Putamen (tissue), 1 donor: ENCODE results near the gene EIF4G1.
"Not testable (repeated sequence)": the region's sequence is repeated elsewhere in the genome, so short reads cannot be mapped to it uniquely, and the experiment has no call there.

Experiments
- DNase-seq: peaks from one replicate; pipeline ENCODE4 v3.0.0-alpha.2; 2016; ENCODE audit warnings: low spot score

EIF4G1 gene

DNA sequence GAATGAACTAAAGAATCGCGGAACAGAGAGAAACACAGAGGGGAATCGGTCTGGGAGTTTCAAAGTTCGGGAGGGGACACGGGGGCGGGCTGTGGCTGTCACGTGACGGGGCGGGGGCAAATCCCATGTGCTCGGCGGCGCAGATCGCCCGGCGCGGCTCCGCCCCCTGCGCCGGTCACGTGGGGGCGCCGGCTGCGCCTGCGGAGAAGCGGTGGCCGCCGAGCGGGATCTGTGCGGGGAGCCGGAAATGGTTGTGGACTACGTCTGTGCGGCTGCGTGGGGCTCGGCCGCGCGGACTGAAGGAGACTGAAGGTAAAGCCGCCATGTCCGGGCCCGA lies at the start of gene EIF4G1:
TSS of gene EIF4G1 (plus strand) at position 244 of the 337 bp plus-strand sequence. CDS start 1,191 bp downstream, outside the sequence.
- peak; percentile 91 for DNase-seq

DNA sequence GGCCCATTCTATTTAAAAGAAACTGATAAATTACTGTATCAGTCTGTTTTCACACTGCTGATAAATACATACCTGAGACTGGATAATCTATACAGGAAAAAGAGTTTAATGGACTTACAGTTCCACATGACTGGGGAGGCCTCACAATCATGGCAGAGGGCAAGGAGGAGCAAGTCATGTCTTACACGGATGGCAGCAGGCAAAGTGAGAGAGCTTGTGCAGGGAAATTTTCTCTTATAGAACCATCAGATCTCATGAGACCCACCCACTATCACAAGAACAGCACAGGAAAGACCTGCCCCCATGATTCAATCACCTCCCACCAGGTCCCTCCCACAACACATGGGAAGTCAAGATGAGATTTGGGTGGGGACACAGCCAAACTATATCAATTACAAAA lies 47.2 kb upstream of the EIF4G1 start:
- DNase-seq, result not testable (repeated sequence)

DNA sequence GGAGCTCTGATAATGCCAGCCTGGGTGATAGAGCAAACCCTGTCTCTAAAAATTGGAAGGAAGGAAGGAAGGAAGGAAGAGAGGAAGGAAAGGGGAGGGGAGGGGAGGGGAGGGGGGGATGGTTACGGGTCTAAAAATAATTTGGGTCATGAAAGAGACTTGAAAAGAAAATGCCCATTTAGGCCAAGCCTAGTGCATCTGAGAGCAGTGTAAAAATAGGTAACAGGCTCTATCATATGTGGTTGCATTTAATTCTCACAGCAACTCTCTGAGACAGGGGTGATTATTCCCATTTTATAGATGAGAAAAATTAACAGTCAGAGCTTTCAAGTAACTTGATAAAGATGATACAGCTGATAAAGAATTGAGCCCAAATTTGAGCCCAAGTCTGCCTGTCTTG lies 42.1 kb upstream of the EIF4G1 start:
- DNase-seq, result no peak

- DNase-seq, result no peak
Measured at GRCh38 chr3:184275381-184275701, 39.1 kb upstream of the EIF4G1 start.

DNA sequence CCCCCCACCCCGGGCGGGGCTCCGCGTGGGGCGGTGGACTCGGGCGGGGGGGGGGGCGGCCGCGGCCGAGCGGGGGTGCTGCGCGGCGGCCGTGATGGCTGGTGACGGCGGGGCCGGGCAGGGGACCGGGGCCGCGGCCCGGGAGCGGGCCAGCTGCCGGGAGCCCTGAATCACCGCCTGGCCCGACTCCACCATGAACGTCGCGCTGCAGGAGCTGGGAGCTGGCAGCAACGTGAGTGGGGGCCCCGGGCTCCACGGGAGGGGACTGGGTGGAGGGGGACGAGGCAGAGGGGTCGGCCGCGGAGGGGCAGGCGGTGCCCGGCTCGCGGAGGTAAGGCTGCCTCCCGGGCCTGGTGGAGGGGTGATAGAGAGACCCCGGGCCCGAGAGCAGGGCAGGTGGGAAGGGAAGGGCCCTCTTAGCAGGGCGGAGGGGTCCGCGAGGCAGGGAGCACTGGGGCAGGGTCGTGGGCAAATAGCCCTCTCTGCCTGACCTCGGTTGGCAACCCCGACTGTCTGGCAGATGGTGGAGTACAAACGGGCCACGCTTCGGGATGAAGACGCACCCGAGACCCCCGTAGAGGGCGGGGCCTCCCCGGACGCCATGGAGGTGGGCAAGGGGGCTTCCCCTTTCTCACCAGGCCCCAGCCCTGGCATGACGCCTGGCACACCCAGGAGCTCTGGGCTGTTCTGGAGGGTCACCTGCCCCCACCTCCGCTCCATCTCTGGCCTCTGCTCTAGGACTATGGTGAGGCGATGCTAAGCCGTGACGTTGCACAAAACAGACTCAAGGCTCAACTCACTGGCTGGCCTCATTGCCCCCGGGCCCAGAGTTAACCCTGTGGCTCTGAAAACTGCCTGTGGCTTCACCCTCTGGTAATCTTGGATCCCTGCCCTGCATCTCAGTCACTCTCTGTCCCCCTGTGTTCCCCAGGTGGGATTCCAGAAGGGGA lies 38.2 kb upstream of the EIF4G1 start, which contains the start of gene ECE2:
TSS of gene ECE2 (plus strand) at position 62 of the 950 bp plus-strand sequence. CDS start at position 194, 132 bp downstream.
- DNase-seq, result no peak

GRCh38 chr3:184277366-184277765 lies 37.0 kb upstream of the EIF4G1 start:
- DNase-seq, result no peak

DNA sequence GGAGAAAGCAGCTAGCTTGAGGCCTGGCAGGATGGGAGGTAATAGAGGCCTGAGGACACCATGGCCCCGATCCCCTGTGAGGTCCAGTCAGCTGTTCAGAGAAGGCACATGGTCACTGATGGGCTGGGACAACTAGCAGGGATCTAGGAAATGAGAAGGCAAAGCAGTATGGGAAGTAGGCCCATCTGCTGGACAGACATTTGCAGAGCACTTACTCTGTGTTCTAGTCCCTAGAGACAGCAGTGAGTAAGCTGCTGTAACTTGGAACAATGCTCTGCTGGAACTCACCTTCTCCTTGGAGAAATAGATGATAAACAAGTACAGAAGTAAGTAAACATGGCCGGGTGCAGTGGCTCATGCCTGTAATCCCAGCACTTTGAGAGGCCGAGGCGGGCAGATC lies 31.5 kb upstream of the EIF4G1 start:
- no peak for DNase-seq

GRCh38 chr3:184283681-184284080 lies 30.7 kb upstream of the EIF4G1 start:
- no peak for DNase-seq

DNA sequence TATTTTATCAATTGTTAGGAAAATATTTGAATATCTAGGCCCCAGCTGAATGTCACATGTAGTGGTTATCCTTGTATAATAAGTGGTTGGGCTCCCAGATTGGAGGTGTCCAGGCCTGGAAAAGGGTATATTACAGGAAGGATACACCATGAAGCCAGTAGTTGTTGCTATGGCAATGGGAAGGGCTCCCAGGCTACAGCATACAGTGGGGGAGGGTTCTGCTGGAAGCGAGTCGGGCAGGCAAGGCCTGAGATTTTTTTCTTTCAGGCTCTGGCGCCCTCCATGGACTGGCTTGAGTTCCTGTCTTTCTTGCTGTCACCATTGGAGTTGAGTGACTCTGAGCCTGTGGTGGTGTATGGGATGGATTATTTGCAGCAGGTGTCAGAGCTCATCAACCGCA lies 29.7 kb upstream of the EIF4G1 start:
- DNase-seq, result peak; percentile 31

DNA sequence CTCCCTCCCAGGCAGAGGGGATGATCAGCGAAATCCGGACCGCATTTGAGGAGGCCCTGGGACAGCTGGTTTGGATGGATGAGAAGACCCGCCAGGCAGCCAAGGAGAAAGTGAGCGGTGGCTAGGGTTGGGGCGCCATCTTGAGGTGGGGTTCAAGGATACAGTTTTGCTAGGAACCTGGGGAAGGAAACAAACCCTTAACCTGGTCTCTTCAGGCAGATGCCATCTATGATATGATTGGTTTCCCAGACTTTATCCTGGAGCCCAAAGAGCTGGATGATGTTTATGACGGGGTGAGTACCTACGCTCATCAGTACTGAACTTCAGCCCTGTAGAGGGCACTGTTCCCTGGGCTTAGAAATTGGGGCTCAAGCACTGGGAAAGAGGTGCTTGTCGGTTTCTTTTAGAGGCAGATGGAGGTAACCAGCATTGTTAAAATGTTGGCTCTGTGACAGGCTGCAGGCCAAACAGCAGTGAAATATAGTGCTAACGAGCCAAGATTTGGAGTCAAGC lies 24.9 kb upstream of the EIF4G1 start:
- DNase-seq, result no peak

DNA sequence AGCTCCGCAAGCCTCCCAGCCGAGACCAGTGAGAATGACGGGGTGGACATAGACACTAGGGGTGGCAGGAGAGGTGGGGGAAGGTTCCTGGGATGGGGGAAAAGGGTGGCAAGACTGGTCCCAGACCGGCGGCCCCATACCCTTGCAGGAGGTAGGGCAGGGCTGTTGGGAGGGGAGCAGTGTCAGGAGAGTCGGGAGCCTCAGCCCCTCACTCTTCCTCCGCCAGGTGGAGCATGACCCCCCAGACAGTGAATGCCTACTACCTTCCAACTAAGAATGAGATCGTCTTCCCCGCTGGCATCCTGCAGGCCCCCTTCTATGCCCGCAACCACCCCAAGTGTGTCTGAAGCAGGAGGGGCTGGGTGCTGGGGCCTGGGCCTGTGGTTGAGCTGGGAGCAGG lies 24.1 kb upstream of the EIF4G1 start:
- DNase-seq, result no peak

DNA sequence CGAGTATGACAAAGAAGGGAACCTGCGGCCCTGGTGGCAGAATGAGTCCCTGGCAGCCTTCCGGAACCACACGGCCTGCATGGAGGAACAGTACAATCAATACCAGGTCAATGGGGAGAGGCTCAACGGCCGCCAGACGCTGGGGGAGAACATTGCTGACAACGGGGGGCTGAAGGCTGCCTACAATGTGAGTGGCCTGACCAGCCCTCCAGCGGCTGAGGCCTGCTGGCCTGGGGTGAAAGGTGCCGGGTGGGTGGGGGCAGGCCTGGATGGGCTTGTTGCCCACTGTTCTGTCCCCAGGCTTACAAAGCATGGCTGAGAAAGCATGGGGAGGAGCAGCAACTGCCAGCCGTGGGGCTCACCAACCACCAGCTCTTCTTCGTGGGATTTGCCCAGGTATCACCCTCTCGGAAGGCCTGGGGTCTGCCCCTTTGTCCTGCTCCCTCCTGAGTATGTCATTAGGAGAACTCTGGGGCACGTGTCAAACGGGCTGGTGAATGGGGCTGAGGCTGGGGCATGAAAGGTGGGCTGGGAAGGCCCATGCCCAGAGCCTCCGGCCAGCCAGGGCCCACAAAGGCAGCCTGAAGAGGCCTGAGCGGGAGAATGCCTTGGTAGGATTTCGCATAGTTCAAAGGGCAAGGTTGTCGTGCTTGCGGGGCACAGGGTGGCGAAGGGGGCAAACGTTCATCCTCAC lies 23.2 kb upstream of the EIF4G1 start:
- DNase-seq, result no peak

DNA sequence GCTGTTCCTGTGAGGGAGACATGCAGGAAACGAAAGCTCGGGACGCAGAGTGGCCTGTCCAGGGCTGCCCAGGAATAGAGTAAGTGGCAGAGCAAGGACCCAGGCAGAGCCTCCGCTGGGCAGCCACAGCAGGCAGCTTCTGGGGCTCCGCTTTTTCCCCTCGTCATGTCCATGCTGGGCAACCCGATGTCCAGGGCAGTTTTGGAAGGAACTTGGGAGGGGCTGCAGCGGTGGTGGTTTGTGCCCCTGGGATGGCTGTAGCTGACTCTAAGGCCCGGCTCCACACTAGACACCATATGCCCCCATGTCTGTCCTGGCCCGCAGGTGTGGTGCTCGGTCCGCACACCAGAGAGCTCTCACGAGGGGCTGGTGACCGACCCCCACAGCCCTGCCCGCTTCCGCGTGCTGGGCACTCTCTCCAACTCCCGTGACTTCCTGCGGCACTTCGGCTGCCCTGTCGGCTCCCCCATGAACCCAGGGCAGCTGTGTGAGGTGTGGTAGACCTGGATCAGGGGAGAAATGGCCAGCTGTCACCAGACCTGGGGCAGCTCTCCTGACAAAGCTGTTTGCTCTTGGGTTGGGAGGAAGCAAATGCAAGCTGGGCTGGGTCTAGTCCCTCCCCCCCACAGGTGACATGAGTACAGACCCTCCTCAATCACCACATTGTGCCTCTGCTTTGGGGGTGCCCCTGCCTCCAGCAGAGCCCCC lies 22.5 kb upstream of the EIF4G1 start:
- no peak for DNase-seq

GRCh38 chr3:184295771-184296170 lies 18.6 kb upstream of the EIF4G1 start:
- no peak for DNase-seq

DNA sequence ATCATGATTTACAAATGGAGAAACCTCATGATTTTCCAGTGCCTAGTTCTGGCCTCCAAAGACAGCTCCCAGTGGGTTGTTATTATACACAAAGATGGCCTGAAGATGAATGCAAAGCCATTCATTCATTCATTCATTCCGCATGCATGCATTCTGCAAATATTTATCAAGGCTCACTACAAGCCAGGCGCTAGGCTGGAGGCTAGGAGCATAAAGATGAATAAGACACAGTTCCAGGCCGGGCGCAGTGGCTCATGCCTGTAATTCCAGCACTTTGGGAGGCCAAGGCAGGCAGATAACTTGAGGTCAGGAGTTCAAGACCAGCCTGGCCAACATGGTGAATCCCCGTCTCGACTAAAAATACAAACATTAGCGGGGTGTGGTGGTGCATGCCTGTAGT lies 17.8 kb upstream of the EIF4G1 start:
- DNase-seq, result no peak

DNA sequence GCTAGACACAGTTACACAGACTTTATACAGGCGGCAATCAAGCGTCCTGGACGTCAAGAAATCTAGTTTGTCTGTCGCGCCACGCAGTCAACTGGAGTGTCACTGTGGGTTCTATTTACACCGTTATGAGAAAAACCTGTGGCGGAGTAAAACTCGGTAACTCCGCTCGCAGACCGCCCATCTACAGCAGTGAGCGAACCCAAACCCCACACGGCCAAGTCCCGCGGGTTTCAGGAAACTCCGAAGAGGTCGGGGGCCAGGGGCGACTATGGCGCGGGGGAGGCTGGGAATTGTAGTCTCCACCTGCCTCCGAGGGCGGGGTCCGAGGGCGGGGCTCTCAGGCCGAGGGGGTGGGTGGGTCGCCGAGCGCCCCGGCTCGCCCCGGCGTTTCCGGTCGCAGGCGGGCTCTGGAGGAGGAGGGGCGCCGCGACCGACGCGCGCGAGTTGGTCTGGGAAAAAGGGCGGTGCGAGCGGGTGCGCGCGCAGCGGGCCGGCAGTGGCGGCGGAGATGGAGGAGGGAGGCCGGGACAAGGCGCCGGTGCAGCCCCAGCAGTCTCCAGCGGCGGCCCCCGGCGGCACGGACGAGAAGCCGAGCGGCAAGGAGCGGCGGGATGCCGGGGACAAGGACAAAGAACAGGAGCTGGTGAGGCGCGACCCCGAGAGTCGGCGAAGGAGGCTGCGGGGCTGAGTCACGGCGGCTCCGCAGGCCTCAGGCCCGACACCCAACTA lies 15.5 kb upstream of the EIF4G1 start, which contains the start of gene PSMD2:
TSS of gene PSMD2 (plus strand) at position 483 of the 729 bp plus-strand sequence. CDS start at position 509, 26 bp downstream.
- DNase-seq, result peak; percentile 97

DNA sequence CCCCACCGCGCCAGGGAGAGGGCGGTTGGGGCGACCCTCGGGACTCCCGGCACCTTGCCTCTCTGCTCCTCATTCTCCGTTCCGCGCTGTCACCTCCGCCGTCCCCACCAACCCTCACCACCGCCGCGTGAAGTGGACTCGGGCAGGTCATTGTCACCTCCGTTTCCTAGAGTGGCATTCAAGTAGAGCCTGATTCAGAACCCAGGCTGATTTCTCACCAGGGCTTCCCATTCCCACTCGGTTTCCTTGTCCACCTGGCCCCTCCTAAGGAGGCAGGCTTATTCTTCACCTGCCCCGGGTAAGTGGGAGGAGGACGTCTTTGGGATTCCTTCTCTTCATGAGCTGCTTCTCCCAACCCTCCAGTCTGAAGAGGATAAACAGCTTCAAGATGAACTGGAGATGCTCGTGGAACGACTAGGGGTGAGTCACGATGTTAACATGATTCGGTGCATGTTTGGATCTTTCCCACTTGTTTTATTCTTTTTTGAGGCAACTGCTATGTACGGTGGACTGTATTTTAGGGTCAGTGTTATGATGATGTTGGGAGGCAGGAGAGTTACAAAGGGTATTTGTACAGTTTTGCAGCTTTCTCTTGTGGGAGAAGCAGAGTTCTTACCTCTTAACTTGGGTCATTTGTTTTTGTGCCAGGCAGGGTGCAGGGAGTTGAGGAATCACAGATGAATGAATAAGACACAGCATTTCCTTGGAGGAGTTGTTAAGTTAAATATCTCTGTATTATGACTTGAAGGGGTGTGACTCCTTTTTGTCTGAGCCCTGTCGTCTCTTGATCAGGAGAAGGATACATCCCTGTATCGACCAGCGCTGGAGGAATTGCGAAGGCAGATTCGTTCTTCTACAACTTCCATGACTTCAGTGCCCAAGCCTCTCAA lies 14.7 kb upstream of the EIF4G1 start:
- no peak for DNase-seq

- DNase-seq, result no peak
Measured at GRCh38 chr3:184300378-184300720, 14.1 kb upstream of the EIF4G1 start.

DNA sequence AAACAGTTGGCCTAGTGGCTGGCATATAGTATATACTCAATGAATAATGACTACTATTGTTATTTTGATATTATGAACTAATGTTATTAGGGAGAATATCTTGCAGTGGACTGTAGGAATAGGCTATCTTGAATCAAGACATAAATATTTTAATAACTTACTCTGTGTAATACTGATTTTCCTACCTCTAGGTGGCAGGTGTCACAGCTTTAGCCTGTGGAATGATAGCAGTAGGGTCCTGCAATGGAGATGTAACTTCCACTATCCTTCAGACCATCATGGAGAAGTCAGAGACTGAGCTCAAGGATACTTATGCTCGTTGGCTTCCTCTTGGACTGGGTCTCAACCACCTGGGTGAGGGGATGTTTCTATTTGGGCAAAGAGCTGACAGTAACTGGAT lies 8.8 kb upstream of the EIF4G1 start:
- no peak for DNase-seq

GRCh38 chr3:184306341-184306972 lies 7.9 kb upstream of the EIF4G1 start:
- DNase-seq, result no peak
